Cardiac muscle cell (in vitro differentiated cells and primary cell): Measurements from ENCODE around the gene CDC42. TPM values are rescaled to one million over a fixed set of nuclear protein-coding genes. Genes with fewer than 3 reads are reported as not detected.
A peak's percentile ranks its signal among the peaks of the same experiment; 100 is the strongest.

Experiments
- DNase-seq, 2 donors: peaks; one replicate each; pipeline versions ENCODE4 v3.0.0 to v3.0.0-alpha.2; 2010 to 2017; ENCODE audit warnings: low read depth in 1 of 2, low spot score in 1 of 2
- H3K27ac ChIP-seq: fragments of 200-600 bp; sonication (generic); 2 replicates; pipeline ENCODE4 v1.5.1; 2016
- H3K27me3 ChIP-seq: fragments of 200-600 bp; sonication (generic); 2 replicates; pipeline ENCODE4 v1.6.0; 2016; ENCODE audit warnings: control low read depth
- H3K36me3 ChIP-seq: fragments of 200-600 bp; sonication (generic); 2 replicates; pipeline ENCODE4 v1.5.1; 2016; ENCODE audit warnings: control low read depth
- H3K4me1 ChIP-seq: fragments of 200-600 bp; sonication (generic); 2 replicates; pipeline ENCODE4 v1.8.1; 2017; ENCODE audit warnings: low read depth, mild to moderate bottlenecking, mixed run types
- H3K4me3 ChIP-seq: fragments of 200-600 bp; sonication (generic); 2 replicates; pipeline ENCODE4 v1.5.1; 2016; ENCODE audit warnings: mild to moderate bottlenecking
- H3K9me3 ChIP-seq: fragments of 200-600 bp; sonication (generic); 2 replicates; pipeline ENCODE4 v1.5.1; 2017; ENCODE audit warnings: low read depth, mild to moderate bottlenecking, control low read depth
- CTCF ChIP-seq: IDR thresholded peaks from 2 replicates; pipeline ENCODE4 v1.5.1; 2012; ENCODE audit warnings: low read depth, mild to moderate bottlenecking, low read length
- polyA plus RNA-seq: library from polyadenylated mRNA; unstranded; fragments of >200 nt; fragmentation: Nextera tagmentation; extraction: Ambion mirVana; gene quantifications from 2 replicates; pipeline ENCODE4 v1.2.1, GENCODE V29; 2016
- total RNA-seq: library from RNA; depleted of rRNA; stranded (reverse); fragments of >200 nt; gene quantifications from 2 replicates; pipeline ENCODE4 v1.2.3, GENCODE V29; 2016

The CDC42 gene
- total and polyA plus RNA-seq, 2 experiments from 2014 or later: 72.0 to 140 TPM

- TF ChIP-seq CTCF: no peak
- Histone ChIP-seq H3K9me3 (no peaks in the 10 kb centered on the region), H3K27ac (peak overlapping the region; percentile 100), H3K27me3 (no peaks in the 10 kb centered on the region), H3K4me3 (peak overlapping the region; percentile 87), H3K36me3 (no peaks in the 10 kb centered on the region), H3K4me1 (peaks cover 24% of the 10 kb centered on the region)
- DNase-seq: peak in 1 of 2 donors; percentile 49
Measured at GRCh38 chr1:22053861-22054770, 1.6 kb downstream of the CDC42 start.

GRCh38 chr1:22055463-22055862 lies 3.0 kb downstream of the CDC42 start:
- no peak overlapping the region for H3K4me3 ChIP-seq
- H3K9me3 ChIP-seq: no peaks in the 10 kb centered on the region
- peak in 1 of 2 donors; percentile 29 for DNase-seq
- H3K4me1 ChIP-seq: peaks cover 24% of the 10 kb centered on the region
- no peaks in the 10 kb centered on the region for H3K27me3 ChIP-seq
- no peaks in the 10 kb centered on the region for H3K36me3 ChIP-seq
- TF ChIP-seq CTCF: no peak
- peak overlapping the region; percentile 53 for H3K27ac ChIP-seq

GRCh38 chr1:22056043-22056442 lies 3.5 kb downstream of the CDC42 start:
- peak overlapping the region; percentile 53 for H3K27ac ChIP-seq
- no peaks in the 10 kb centered on the region for H3K9me3 ChIP-seq
- TF ChIP-seq CTCF: no peak
- peaks cover 24% of the 10 kb centered on the region for H3K4me1 ChIP-seq
- H3K4me3 ChIP-seq: no peak overlapping the region
- no peaks in the 10 kb centered on the region for H3K27me3 ChIP-seq
- no peak for DNase-seq
- no peaks in the 10 kb centered on the region for H3K36me3 ChIP-seq

- Histone ChIP-seq H3K36me3 (no peaks in the 10 kb centered on the region), H3K9me3 (no peaks in the 10 kb centered on the region), H3K27ac (peak overlapping the region; percentile 53), H3K4me1 (peaks cover 24% of the 10 kb centered on the region), H3K27me3 (no peaks in the 10 kb centered on the region), H3K4me3 (no peak overlapping the region)
- no peak for DNase-seq
- no peak for TF ChIP-seq CTCF
Measured at GRCh38 chr1:22056936-22057335, 4.4 kb downstream of the CDC42 start.

GRCh38 chr1:22057861-22058260 lies 5.4 kb downstream of the CDC42 start:
- Histone ChIP-seq H3K36me3 (no peaks in the 10 kb centered on the region), H3K4me1 (peaks cover 24% of the 10 kb centered on the region), H3K27ac (peak overlapping the region; percentile 24), H3K27me3 (no peaks in the 10 kb centered on the region), H3K9me3 (no peaks in the 10 kb centered on the region), H3K4me3 (no peak overlapping the region)
- TF ChIP-seq CTCF: no peak
- DNase-seq: no peak
